Tibial artery (tissue), 4 donors: ENCODE measurements around the gene STXBP4.

Experiments
- DNase-seq, 2 donors: peaks; one replicate each; pipeline ENCODE4 v3.0.0-alpha.2; 2019
- H3K27ac ChIP-seq, 2 donors: fragments of 200-600 bp; sonication (generic) in 1 of 2; 1 replicate in 1 of 2; 2 replicates in 1 of 2; pipeline ENCODE4 v1.5.1; 2018 to 2019; ENCODE audit warnings: mild to moderate bottlenecking in 1 of 2
- H3K27me3 ChIP-seq, 2 donors: fragments of 200-600 bp; sonication (generic) in 1 of 2; one replicate each; pipeline versions ENCODE4 v1.5.1 to v1.6.0; 2016 to 2019
- H3K36me3 ChIP-seq, 3 donors: fragments of 200-600 bp; sonication (generic) in 2 of 3; one replicate each; pipeline ENCODE4 v1.5.1; 2016 to 2019; ENCODE audit warnings: mild to moderate bottlenecking in 2 of 3
- H3K4me1 ChIP-seq, 4 donors: fragments of 200-600 bp; sonication (generic) in 2 of 4; 1 replicate in 3 of 4; 2 replicates in 1 of 4; pipeline ENCODE4 v1.5.1; 2016 to 2019
- H3K4me3 ChIP-seq, 2 donors: fragments of 200-600 bp; sonication (generic) in 1 of 2; 1 replicate in 1 of 2; 2 replicates in 1 of 2; pipeline ENCODE4 v1.5.1; 2018 to 2019; ENCODE audit warnings: mild to moderate bottlenecking in 2 of 2
- H3K9me3 ChIP-seq, 3 donors: fragments of 200-600 bp; sonication (generic) in 1 of 3; one replicate each; pipeline ENCODE4 v1.5.1; 2016 to 2019
- intact Hi-C: fragments of 100-400 bp; cut with DNase I; formaldehyde crosslinking; loops from one replicate; pipeline ENCODE4 v1.15.0; 2023; ENCODE audit warnings: low total_unique reads
- TF ChIP-seq, protein P1 (sequence below), 2 experiments: fragments of 200-600 bp in 1 of 2; fragments of 450-650 bp in 1 of 2; IDR thresholded peaks; one replicate each; pipeline ENCODE4 v1.5.1; 2017 to 2019; ENCODE audit warnings: antibody characterized with exemption in 2 of 2, mild to moderate bottlenecking in 1 of 2, moderate library complexity in 1 of 2

Gene STXBP4

DNA sequence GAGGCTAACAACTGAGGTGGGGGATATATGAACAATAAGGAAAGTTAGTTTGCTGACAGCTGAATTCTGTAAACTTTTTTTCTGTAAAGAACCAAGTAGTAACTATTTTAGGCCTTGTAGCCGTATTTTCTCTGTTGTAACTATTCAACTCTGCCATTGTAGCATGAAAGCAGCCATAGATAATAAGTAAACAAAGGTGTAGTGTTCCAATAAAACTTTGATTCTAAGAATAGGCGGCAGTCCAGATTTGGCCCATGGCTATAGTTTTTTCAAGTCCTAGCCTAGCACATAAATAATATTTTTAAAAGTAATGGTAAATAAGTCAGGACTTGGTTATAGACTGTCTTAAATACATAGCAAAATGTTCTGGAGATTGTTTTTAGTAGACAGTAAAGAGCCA, 142.0 kb downstream of the STXBP4 start:
- no peaks in the 10 kb centered on the region for H3K9me3 ChIP-seq
- TF ChIP-seq, protein P1, sequence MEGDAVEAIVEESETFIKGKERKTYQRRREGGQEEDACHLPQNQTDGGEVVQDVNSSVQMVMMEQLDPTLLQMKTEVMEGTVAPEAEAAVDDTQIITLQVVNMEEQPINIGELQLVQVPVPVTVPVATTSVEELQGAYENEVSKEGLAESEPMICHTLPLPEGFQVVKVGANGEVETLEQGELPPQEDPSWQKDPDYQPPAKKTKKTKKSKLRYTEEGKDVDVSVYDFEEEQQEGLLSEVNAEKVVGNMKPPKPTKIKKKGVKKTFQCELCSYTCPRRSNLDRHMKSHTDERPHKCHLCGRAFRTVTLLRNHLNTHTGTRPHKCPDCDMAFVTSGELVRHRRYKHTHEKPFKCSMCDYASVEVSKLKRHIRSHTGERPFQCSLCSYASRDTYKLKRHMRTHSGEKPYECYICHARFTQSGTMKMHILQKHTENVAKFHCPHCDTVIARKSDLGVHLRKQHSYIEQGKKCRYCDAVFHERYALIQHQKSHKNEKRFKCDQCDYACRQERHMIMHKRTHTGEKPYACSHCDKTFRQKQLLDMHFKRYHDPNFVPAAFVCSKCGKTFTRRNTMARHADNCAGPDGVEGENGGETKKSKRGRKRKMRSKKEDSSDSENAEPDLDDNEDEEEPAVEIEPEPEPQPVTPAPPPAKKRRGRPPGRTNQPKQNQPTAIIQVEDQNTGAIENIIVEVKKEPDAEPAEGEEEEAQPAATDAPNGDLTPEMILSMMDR (IDR thresholded peaks at IDR 0.05) = no peak
- H3K4me1 ChIP-seq = no peaks in the 10 kb centered on the region
- peaks cover 0 to 9% (median 6%) of the 10 kb centered on the region in 3 donors for H3K36me3 ChIP-seq
- H3K27me3 ChIP-seq = no peaks in the 10 kb centered on the region
- no peak for DNase-seq
- no peak overlapping the region for H3K27ac ChIP-seq
- no peak overlapping the region for H3K4me3 ChIP-seq
- intact Hi-C loops = no loop called here

DNA sequence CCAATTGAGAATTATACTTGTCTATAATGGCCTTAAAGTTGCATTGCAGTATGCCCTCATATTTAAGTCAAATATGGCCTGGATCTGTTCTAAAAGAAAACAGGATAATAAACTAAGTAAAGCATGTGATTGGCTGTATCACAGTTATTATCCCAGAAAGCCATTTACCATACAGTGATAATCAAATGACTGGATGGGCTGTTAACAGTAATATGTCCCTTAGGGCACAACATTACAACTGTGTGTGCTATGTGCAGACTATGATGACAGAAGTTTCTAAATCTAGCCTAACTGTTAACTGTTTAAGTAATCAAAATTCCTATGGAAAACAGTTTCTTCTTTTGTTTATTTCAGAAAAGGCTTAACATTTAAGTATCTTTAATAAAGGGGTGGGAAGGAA, 145.7 kb downstream of the STXBP4 start:
- intact Hi-C loops = no loop called here
- H3K27ac ChIP-seq = no peak overlapping the region
- no peak overlapping the region for H3K4me3 ChIP-seq
- no peaks in the 10 kb centered on the region for H3K9me3 ChIP-seq
- no peaks in the 10 kb centered on the region for H3K4me1 ChIP-seq
- no peaks in the 10 kb centered on the region for H3K36me3 ChIP-seq
- DNase-seq = no peak
- no peaks in the 10 kb centered on the region for H3K27me3 ChIP-seq
- TF ChIP-seq, protein P1 (IDR thresholded peaks at IDR 0.05) = no peak

DNA sequence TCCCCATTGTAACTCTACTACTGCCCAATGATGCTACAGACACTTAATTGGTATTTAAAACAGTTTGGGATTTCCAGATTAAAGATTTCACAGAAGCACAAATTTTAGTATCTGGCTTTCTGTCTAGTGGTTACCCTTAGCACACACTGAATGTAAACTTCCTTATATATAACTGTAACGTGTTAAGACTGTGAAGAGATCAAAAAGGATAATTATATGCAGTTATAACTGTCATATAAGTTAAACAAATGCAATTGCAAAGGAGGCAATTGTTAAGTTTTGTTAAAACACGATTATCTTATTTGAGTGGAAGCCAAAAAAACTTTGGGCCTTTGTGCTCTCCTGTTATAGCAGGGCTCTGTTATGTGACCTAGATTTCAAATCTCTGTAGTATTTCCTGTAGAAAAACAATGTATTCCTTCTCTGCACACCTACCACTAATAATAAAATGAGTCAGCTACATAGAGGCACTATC, 147.9 kb downstream of the STXBP4 start:
- H3K4me3 ChIP-seq = no peak overlapping the region
- H3K27ac ChIP-seq = no peak overlapping the region
- DNase-seq = no peak
- no peaks in the 10 kb centered on the region for H3K9me3 ChIP-seq
- no peaks in the 10 kb centered on the region for H3K4me1 ChIP-seq
- H3K27me3 ChIP-seq = no peaks in the 10 kb centered on the region
- TF ChIP-seq, protein P1 (IDR thresholded peaks at IDR 0.05) = no peak
- H3K36me3 ChIP-seq = no peaks in the 10 kb centered on the region
- intact Hi-C loops = no loop called here

DNA sequence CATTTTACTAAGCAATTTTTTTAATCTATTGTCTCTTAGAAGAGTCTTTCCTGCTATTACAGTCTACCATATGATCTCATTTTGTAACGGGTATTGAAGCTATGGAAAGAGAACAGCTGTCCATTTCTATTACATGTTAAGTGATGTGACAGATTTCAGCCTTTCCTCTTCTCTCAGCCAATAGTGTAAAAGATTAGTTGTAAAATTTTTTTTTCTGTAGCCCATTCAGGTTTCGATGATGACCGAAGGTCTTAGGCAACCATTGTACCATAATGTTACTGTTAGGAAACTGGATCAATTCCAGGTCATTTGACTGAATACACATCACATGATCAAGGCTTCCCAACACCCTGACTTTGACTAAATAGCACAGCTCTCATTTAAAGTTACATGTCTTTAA, 148.6 kb downstream of the STXBP4 start:
- no peaks in the 10 kb centered on the region for H3K4me1 ChIP-seq
- TF ChIP-seq, protein P1 (IDR thresholded peaks at IDR 0.05) = no peak
- H3K36me3 ChIP-seq = no peaks in the 10 kb centered on the region
- no peak for DNase-seq
- no peak overlapping the region for H3K4me3 ChIP-seq
- intact Hi-C loops = no loop called here
- no peaks in the 10 kb centered on the region for H3K9me3 ChIP-seq
- no peak overlapping the region for H3K27ac ChIP-seq
- H3K27me3 ChIP-seq = no peaks in the 10 kb centered on the region

DNA sequence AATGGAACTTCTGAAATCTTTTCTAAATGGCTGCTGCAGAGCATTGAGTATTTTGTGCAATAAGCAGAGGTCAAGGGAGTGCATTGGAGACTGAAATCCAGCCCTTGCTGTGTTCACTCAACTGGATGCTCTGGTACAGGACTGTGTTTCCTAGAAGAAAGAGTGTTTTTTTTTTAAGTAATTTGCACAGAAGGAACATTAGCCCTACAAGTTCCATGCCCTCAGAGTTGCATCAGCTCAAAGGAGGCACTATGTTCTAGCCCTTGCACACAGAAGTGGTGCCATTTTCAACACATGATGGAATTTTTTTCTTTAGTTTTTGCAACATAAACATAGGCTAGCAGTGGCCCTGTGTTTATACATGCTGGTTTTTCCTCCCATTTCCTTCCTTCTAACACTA, 152.1 kb downstream of the STXBP4 start:
- H3K4me1 ChIP-seq = no peaks in the 10 kb centered on the region
- intact Hi-C loops = no loop called here
- H3K27me3 ChIP-seq = no peaks in the 10 kb centered on the region
- H3K36me3 ChIP-seq = no peaks in the 10 kb centered on the region
- H3K4me3 ChIP-seq = no peak overlapping the region
- TF ChIP-seq, protein P1 (IDR thresholded peaks at IDR 0.05) = no peak
- no peaks in the 10 kb centered on the region for H3K9me3 ChIP-seq
- no peak overlapping the region for H3K27ac ChIP-seq
- DNase-seq = no peak

DNA sequence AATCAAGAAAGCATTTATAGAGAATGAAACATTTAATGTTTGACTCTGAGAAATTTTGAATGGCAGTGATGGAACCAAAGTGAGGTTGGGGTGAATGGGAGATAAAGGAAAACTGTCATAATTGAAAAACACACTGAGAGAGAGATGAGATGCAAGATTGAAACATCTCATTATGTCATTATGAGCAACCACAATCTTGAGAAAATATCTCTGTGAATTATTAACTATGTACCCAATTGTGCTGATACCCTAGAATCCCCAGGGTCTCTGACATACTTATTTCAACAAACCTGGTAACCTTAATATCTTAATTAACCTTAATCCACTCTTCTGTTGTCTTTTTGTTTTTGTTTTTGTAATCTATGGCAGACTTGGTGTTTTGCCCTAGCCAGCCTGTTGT, 152.7 kb downstream of the STXBP4 start:
- Histone ChIP-seq H3K27me3 (no peaks in the 10 kb centered on the region), H3K27ac (no peak overlapping the region), H3K4me1 (no peaks in the 10 kb centered on the region), H3K4me3 (no peak overlapping the region), H3K9me3 (no peaks in the 10 kb centered on the region), H3K36me3 (no peaks in the 10 kb centered on the region)
- TF ChIP-seq, protein P1 (IDR thresholded peaks at IDR 0.05) = no peak
- DNase-seq = no peak
- intact Hi-C loops = no loop called here
